GM19035 (cell line): ENCODE data around the gene VPS50.

Experiments used
- ATAC-seq: cut with Tn5 transposase; IDR thresholded peaks from one replicate; pipeline ENCODE4 v1.9.1; 2021; ENCODE audit not compliant: unreplicated experiment

VPS50 gene

GRCh38 chr7:93238131-93238530 lies 6.0 kb downstream of the VPS50 start:
- ATAC-seq, result no peak

- ATAC-seq, result no peak
Measured at GRCh38 chr7:93238748-93239147, 6.6 kb downstream of the VPS50 start.

- ATAC-seq, result no peak
Measured at GRCh38 chr7:93239824-93240223, 7.7 kb downstream of the VPS50 start.

GRCh38 chr7:93242106-93242505 lies 9.9 kb downstream of the VPS50 start:
- ATAC-seq, result no peak

GRCh38 chr7:93245525-93246432 lies 13.6 kb downstream of the VPS50 start:
- ATAC-seq, result no peak

GRCh38 chr7:93249491-93250148 lies 17.5 kb downstream of the VPS50 start:
- ATAC-seq, result no peak

DNA sequence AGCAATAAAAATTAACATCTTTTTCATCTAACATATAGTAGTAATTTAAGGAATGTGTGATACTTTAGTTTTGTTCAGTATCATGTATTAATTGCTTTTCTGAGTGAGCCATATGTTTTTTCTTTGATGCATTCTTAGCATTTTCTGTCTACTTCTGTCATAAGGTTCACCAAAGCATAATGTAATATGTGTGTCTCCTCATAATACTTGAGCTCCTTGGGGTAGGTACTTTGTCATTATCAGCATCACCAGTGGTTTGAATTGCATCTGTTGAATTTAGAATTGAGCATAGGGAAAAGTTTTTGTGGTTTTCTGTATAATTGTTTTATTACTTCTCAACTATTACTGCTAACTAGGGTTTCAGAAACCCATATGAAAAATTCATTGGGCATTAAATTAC lies 26.5 kb downstream of the VPS50 start:
- ATAC-seq, result no peak

DNA sequence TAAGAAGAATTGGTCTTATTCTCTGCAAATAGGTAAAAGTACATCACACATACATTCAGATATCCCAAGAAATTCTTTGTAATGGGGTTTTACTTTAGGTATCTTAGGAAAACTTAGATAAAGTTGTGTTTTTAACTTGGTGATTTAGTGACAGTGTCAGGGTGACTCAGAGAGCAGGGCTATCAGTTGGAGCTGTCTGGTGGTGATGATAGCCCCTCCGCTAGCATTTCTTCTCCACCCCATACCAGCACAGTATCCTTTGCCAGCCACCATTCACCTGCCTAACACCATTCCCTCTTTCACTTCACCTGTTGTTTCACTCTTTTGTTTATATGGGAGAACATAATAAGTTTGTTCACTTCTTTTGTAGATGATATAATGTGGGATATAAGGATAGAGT lies 30.4 kb downstream of the VPS50 start:
- ATAC-seq, result no peak

- no peak for ATAC-seq
Measured at GRCh38 chr7:93265220-93265619, 33.1 kb downstream of the VPS50 start.

GRCh38 chr7:93279541-93279940 lies 47.4 kb downstream of the VPS50 start:
- no peak for ATAC-seq

GRCh38 chr7:93284908-93285307 lies 52.7 kb downstream of the VPS50 start:
- no peak for ATAC-seq

GRCh38 chr7:93293229-93293628 lies 61.1 kb downstream of the VPS50 start:
- ATAC-seq, result no peak

DNA sequence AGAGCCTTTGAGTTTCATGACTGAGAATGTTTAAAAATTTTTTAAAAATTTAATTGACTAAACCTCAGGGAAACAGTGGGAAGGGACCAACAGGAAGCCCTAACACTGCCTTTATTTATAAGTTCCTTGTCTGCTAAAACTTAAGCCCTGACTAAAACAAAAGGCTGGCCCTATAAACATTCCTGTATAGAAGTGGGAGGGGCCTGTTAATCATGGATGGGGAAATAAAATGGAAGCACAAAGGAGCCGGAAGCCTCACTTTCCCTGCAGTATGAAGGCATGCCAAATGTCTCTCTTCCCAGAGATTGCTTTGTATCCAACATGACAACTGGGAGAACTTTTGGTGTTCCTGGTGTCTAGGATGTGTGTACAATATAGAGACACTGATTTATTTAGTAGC lies 66.0 kb downstream of the VPS50 start:
- no peak for ATAC-seq

- no peak for ATAC-seq
Measured at GRCh38 chr7:93298671-93299070, 66.5 kb downstream of the VPS50 start.

- ATAC-seq, result no peak
Measured at GRCh38 chr7:93301736-93302135, 69.6 kb downstream of the VPS50 start.

GRCh38 chr7:93307131-93307660 lies 75.0 kb downstream of the VPS50 start:
- no peak for ATAC-seq

DNA sequence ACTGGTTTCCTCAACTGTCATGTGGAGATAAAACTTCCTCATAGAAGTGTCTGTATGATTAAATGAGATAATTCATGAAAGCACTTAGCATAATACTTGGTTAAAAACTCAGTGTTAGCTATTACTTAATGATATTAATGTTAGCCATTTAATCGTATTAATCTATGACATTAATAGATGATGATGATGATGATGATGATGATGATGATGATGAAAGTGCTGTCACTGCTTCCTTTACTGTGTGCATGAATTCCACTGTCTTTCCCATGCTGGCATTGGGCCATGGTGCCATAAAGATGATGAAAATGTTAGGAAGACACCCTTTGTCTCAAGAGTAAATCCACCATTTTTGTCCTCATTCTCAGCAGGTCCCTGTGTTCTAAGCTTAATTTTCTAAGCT lies 75.8 kb downstream of the VPS50 start:
- no peak for ATAC-seq

GRCh38 chr7:93310346-93310745 lies 78.2 kb downstream of the VPS50 start:
- ATAC-seq, result no peak

GRCh38 chr7:93314449-93314848 lies 82.3 kb downstream of the VPS50 start:
- no peak for ATAC-seq

DNA sequence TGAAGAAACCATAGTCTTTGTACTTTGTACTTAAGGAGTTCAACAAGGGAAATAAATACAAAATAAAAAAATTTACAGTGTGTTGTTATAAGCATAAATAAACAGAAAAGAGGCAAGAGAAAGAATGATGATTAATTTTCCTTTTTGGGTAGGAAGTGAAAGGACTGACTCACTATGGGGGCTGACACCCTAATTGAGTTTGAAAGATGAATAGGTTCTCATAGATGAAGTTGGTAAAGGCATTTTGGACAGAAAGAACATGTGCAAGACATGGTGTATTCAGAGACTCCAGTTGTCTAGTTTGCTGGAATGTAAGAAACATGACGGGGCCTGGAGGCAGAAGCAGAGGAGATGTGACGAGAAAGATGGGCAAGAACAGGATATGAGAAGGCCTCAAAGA lies 83.7 kb downstream of the VPS50 start:
- no peak for ATAC-seq

DNA sequence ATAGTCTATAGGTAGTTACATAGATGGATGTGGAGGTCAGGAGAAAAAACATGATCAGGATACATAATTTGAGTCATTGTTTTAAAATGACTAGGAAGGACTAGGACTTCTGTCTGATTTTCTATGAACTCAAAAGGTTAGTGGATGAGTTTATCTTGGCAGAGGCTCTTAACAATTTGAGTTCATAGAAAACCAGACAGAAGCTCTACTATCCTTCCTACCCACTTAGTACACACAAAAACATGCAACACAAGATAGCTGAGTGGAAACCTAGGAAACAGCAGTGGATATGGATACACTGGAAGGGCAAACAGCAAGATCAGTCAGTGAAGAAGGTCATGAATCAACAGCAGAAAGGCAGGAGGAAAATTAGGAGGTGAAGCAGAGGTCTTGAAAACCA lies 84.6 kb downstream of the VPS50 start:
- ATAC-seq, result no peak

DNA sequence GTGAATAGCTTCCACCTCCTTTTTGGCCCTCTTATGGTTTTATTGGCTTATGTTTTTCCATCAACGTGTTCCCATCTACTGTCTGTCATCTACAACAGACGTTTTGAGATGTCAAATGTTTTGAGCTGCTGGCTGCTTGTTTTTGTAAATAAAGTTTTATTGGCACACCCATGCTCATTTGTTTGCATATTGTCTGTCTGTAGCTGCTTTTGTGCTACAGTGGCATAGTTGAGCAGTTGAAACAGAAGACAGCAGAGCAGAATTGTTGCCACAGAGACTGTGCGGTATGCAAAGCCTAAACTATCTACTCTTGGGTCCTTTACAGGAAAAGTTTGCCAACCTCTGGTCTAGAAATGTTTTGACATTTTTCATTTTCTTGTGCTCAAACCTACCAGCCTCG lies 88.7 kb downstream of the VPS50 start:
- ATAC-seq, result no peak
